CD14-positive monocyte (primary cell): Measurements from ENCODE around the gene SMG1. TPM values are rescaled to one million over a fixed set of nuclear protein-coding genes. Genes with fewer than 3 reads are reported as not detected.
A peak's percentile ranks its signal among the peaks of the same experiment; 100 is the strongest.

Experiments used
- DNase-seq, 3 donors: peaks; one replicate each; pipeline ENCODE4 v3.0.0-alpha.2; 2011 to 2022
- H2AFZ ChIP-seq: 2 replicates; pipeline ENCODE4 v1.6.0; 2012; ENCODE audit warnings: mild to moderate bottlenecking, low read depth, low read length, inconsistent platforms; ENCODE audit not compliant: insufficient read depth, poor library complexity, severe bottlenecking
- H3K27ac ChIP-seq, 2 donors: 1 replicate in 1 of 2; 2 replicates in 1 of 2; pipeline ENCODE4 v1.5.1; 2012 to 2013; ENCODE audit warnings: low read length in 2 of 2, control low read depth in 1 of 2, inconsistent platforms in 1 of 2, low read depth in 1 of 2, mild to moderate bottlenecking in 1 of 2
- H3K27me3 ChIP-seq, 2 donors: one replicate each; pipeline versions ENCODE4 v1.6.0 to v1.6.1; 2011 to 2013; ENCODE audit warnings: low read length in 2 of 2; ENCODE audit not compliant: control insufficient read depth in 2 of 2, insufficient read depth in 2 of 2
- H3K36me3 ChIP-seq, 2 donors: replicated peaks in 1 of 2; 1 replicate in 1 of 2; 2 replicates in 1 of 2; pipeline versions ENCODE4 v1.5.1 to v1.6.1; 2012 to 2013; ENCODE audit warnings: low read length in 2 of 2, control low read depth in 1 of 2, inconsistent platforms in 1 of 2, mild to moderate bottlenecking in 1 of 2; ENCODE audit not compliant: insufficient read depth in 2 of 2, control insufficient read depth in 1 of 2
- H3K4me1 ChIP-seq, 2 donors: 1 replicate in 1 of 2; 2 replicates in 1 of 2; pipeline versions ENCODE4 v1.5.1 to v1.6.1; 2012 to 2013; ENCODE audit warnings: low read length in 2 of 2, control low read depth in 1 of 2, inconsistent platforms in 1 of 2, mild to moderate bottlenecking in 1 of 2, moderate library complexity in 1 of 2; ENCODE audit not compliant: insufficient read depth in 2 of 2, control insufficient read depth in 1 of 2
- H3K4me2 ChIP-seq: replicated peaks from 2 replicates; pipeline ENCODE3; 2012; ENCODE audit warnings: low read length, moderate library complexity, mild to moderate bottlenecking; ENCODE audit not compliant: poor library complexity, severe bottlenecking; ENCODE audit errors: extremely low read depth
- H3K4me3 ChIP-seq, 3 experiments: fragments of 200-600 bp in 1 of 3; sonication (generic) in 1 of 3; replicated peaks in 1 of 3; 1 replicate in 2 of 3; 2 replicates in 1 of 3; pipeline ENCODE4 v1.5.1; 2011 to 2013; ENCODE audit warnings: low read length in 3 of 3, mild to moderate bottlenecking in 3 of 3, control low read depth in 2 of 3, low read depth in 2 of 3, inconsistent platforms in 1 of 3, moderate library complexity in 1 of 3
- H3K79me2 ChIP-seq: 2 replicates; pipeline ENCODE4 v1.6.0; 2012; ENCODE audit warnings: mild to moderate bottlenecking, control low read depth, inconsistent platforms, low read length, moderate library complexity; ENCODE audit not compliant: insufficient read depth
- H3K9ac ChIP-seq: 2 replicates; pipeline ENCODE4 v1.6.0; 2017; ENCODE audit warnings: low read length, mild to moderate bottlenecking; ENCODE audit not compliant: insufficient read depth, poor library complexity, severe bottlenecking
- H3K9me3 ChIP-seq, 2 donors: replicated peaks in 1 of 2; 1 replicate in 1 of 2; 2 replicates in 1 of 2; pipeline versions ENCODE4 v1.5.1 to v1.6.1; 2012 to 2013; ENCODE audit warnings: low read length in 2 of 2, control low read depth in 1 of 2; ENCODE audit not compliant: control insufficient read depth in 1 of 2, insufficient read depth in 1 of 2
- H4K20me1 ChIP-seq: 2 replicates; pipeline ENCODE4 v1.6.0; 2012; ENCODE audit warnings: mild to moderate bottlenecking, low read length, control low read depth, moderate library complexity; ENCODE audit not compliant: insufficient read depth
- H3K27ac Mint-ChIP-seq, 7 donors: one replicate each; pipeline ENCODE4 v1.8.0; 2020; ENCODE audit warnings: mild to moderate bottlenecking in 7 of 7, mixed read lengths in 7 of 7, moderate library complexity in 6 of 7, inconsistent platforms in 2 of 7
- H3K27me3 Mint-ChIP-seq, 3 donors: one replicate each; pipeline ENCODE4 v1.8.0; 2021 to 2022; ENCODE audit warnings: low read depth in 3 of 3, mild to moderate bottlenecking in 3 of 3, mixed read lengths in 3 of 3, moderate library complexity in 3 of 3, inconsistent platforms in 1 of 3
- H3K36me3 Mint-ChIP-seq, 2 donors: one replicate each; pipeline ENCODE4 v1.8.0; 2020; ENCODE audit warnings: mixed read lengths in 2 of 2, inconsistent platforms in 1 of 2, mild to moderate bottlenecking in 1 of 2
- H3K4me1 Mint-ChIP-seq: one replicate; pipeline ENCODE4 v1.8.0; 2020; ENCODE audit warnings: mild to moderate bottlenecking, mixed read lengths
- H3K4me3 Mint-ChIP-seq, 2 donors: one replicate each; pipeline ENCODE4 v1.8.0; 2020; ENCODE audit warnings: mild to moderate bottlenecking in 2 of 2, mixed read lengths in 2 of 2, moderate library complexity in 1 of 2
- H3K9me3 Mint-ChIP-seq, 7 donors: one replicate each; pipeline ENCODE4 v1.8.0; 2020 to 2022; ENCODE audit warnings: mixed read lengths in 7 of 7, mild to moderate bottlenecking in 6 of 7, moderate library complexity in 6 of 7, inconsistent platforms in 2 of 7
- WGBS: methylation state at CpG from one replicate; pipeline ENCODE4 v1.1.5; 2013; ENCODE audit warnings: missing lambda C conversion rate; ENCODE audit not compliant: insufficient coverage; 5-methylcytosine and 5-hydroxymethylcytosine counted together
- intact Hi-C, 2 donors: fragments of 100-400 bp; cut with micrococcal nuclease; formaldehyde crosslinking; loops; one replicate each; pipeline versions ENCODE4 v1.15.0 to v1.15.1; 2023
- polyA plus RNA-seq, 3 donors: library from polyadenylated mRNA; depleted of rRNA in 1 of 3; unstranded in 2 of 3; stranded (reverse) in 1 of 3; fragments of 300-500 nt in 2 of 3; fragments of >200 nt in 1 of 3; fragmentation: Illumina TruSeq in 2 of 3; gene quantifications; 1 replicate in 2 of 3; 2 replicates in 1 of 3; pipeline ENCODE4 v1.2.3, GENCODE V29; 2012 to 2021
- TF ChIP-seq, protein P1 (sequence below): fragments of 200-600 bp; IDR thresholded peaks from one replicate; pipeline ENCODE4 v1.8.0; 2022; ENCODE audit warnings: antibody characterized with exemption, mild to moderate bottlenecking

The SMG1 gene
- polyA plus RNA-seq, 3 donors = 2.4 to 31.8 (median 7.1) TPM

DNA sequence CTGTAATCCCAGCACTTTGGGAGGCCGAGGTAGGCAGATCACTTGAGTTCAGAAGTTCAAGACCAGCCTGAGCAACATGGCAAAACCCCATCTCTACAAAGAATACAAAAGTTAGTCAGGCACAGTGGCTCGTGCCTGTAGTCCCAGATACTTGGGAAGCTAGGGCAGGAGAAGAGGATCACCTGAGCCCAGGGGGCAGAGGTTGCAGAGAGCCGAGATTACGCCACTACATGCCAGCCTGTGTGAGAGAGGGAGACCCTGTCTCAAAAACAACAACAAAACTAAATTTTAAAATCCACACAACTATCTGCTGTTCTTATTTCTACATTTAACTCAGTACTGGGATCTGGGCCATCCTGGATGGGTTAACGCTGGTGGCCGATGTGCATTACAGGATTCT lies 83.6 kb downstream of the SMG1 start:
- Mint-ChIP-seq H3K4me3 (no peak overlapping the region), H3K9me3 (peaks cover 0 to 3% (median 0%) of the 10 kb centered on the region in 7 donors), H3K4me1 (no peaks in the 10 kb centered on the region), H3K36me3 (peaks cover 83 to 100% of the 10 kb centered on the region in 2 donors), H3K27ac (peak overlapping the region in 2 of 7 donors; percentile 48 to 64), H3K27me3 (peaks cover 0 to 2% (median 0%) of the 10 kb centered on the region in 3 donors)
- TF ChIP-seq, protein P1, sequence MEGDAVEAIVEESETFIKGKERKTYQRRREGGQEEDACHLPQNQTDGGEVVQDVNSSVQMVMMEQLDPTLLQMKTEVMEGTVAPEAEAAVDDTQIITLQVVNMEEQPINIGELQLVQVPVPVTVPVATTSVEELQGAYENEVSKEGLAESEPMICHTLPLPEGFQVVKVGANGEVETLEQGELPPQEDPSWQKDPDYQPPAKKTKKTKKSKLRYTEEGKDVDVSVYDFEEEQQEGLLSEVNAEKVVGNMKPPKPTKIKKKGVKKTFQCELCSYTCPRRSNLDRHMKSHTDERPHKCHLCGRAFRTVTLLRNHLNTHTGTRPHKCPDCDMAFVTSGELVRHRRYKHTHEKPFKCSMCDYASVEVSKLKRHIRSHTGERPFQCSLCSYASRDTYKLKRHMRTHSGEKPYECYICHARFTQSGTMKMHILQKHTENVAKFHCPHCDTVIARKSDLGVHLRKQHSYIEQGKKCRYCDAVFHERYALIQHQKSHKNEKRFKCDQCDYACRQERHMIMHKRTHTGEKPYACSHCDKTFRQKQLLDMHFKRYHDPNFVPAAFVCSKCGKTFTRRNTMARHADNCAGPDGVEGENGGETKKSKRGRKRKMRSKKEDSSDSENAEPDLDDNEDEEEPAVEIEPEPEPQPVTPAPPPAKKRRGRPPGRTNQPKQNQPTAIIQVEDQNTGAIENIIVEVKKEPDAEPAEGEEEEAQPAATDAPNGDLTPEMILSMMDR = no peak
- H3K9me3 ChIP-seq = no peaks in the 10 kb centered on the region
- H3K4me3 ChIP-seq = no peak overlapping the region
- peaks cover 6% of the 10 kb centered on the region for H3K79me2 ChIP-seq
- no peak overlapping the region for H2AFZ ChIP-seq
- peaks cover 11% of the 10 kb centered on the region for H4K20me1 ChIP-seq
- H3K4me1 ChIP-seq = no peaks in the 10 kb centered on the region
- no peak overlapping the region for H3K9ac ChIP-seq
- intact Hi-C loops = no loop called here
- H3K27me3 ChIP-seq = no peaks in the 10 kb centered on the region
- no peak overlapping the region for H3K27ac ChIP-seq
- peaks cover 91 to 99% of the 10 kb centered on the region in 2 donors for H3K36me3 ChIP-seq
- 92% methylated on average over 2 of the region's 6 CpGs for WGBS
- DNase-seq = no peak
- H3K4me2 ChIP-seq = no peak overlapping the region

DNA sequence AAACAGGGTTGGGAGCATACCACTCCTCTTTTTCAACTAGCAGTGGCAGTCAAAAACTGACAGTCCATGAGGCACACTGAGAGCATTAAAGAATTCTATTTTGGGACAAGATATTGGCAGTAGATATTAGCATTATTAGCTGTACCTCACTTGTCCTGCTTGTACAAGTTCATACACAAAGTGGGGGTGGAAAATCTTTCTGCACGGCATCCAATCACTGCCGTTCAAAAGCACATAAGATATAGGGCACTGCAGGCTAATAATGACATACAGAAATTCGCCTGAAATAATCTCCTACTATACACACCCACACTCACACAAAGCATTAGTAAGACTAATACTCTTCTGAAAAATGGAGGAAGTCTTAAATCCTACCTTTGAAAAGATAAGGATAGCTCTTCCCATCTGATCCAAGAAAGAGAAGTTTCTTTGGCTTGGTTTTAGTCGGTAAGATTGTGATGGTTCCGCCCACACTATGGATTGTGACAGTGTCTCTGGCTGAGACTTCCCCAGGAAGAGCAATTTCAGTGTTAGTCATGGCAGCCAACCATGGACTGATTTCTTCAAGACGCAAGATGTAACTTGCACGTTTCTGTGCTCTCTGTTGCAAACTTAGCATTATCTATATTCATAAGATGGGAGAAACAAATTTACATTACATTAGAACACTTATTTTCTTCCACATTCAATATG lies 84.2 kb downstream of the SMG1 start:
- no peak overlapping the region for H2AFZ ChIP-seq
- peak overlapping the region in 2 of 7 donors; percentile 48 to 64 for H3K27ac Mint-ChIP-seq

More for the DNA sequence above, 84.2 kb downstream of the SMG1 start:
- H3K27me3 Mint-ChIP-seq = peaks cover 0 to 2% (median 0%) of the 10 kb centered on the region in 3 donors
- H3K36me3 ChIP-seq = peaks cover 91 to 99% of the 10 kb centered on the region in 2 donors
- H3K27ac ChIP-seq = peak overlapping the region in 1 of 2 donors; percentile 4
- no peaks in the 10 kb centered on the region for H3K9me3 ChIP-seq
- H3K4me1 ChIP-seq = no peaks in the 10 kb centered on the region
- H3K36me3 Mint-ChIP-seq = peaks cover 84 to 100% of the 10 kb centered on the region in 2 donors
- H4K20me1 ChIP-seq = peaks cover 11% of the 10 kb centered on the region
- no peak overlapping the region for H3K4me2 ChIP-seq
- no peak overlapping the region for H3K9ac ChIP-seq
- TF ChIP-seq, protein P1 = no peak
- no peak overlapping the region for H3K4me3 ChIP-seq
- H3K4me3 Mint-ChIP-seq = no peak overlapping the region
- DNase-seq = no peak
- no peaks in the 10 kb centered on the region for H3K27me3 ChIP-seq
- H3K4me1 Mint-ChIP-seq = no peaks in the 10 kb centered on the region
- H3K79me2 ChIP-seq = peaks cover 6% of the 10 kb centered on the region
- H3K9me3 Mint-ChIP-seq = peaks cover 0 to 3% (median 0%) of the 10 kb centered on the region in 7 donors
- intact Hi-C loops = no loop called here
- WGBS = 93% methylated on average over 2 of the region's 7 CpGs
